GM18858 (cell line): ENCODE measurements around the gene ZNF423.
"Not testable (repeated sequence)": the region's sequence is repeated elsewhere in the genome, so short reads cannot be mapped to it uniquely, and the experiment has no call there.

Source experiments
- ATAC-seq: cut with Tn5 transposase; IDR thresholded peaks from one replicate; pipeline ENCODE4 v1.9.1; 2021; ENCODE audit not compliant: unreplicated experiment

The ZNF423 gene

GRCh38 chr16:49566432-49566831 lies 289.5 kb downstream of the ZNF423 start:
- ATAC-seq, result no peak

GRCh38 chr16:49564496-49565229 lies 291.2 kb downstream of the ZNF423 start:
- ATAC-seq, result no peak

DNA sequence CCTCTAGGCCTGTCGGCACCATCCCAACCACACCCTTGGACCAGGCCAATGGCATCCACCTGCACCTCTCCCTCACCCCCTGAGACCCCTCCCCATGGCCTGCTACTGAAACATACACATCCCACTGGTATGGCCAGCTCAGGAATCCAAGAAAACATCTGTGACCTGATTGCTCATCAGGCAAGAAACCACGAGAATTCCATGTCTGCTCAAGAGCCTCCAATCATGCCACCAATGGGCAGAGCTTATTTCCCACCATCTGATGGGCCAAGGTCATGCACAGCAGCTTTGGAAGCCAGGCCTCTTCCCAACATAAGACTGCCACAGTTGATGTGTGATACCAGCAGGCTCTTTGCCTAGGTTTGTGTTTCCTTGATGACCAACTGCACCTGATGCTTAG lies 292.2 kb downstream of the ZNF423 start:
- ATAC-seq, result no peak

- not testable (repeated sequence) for ATAC-seq
Measured at GRCh38 chr16:49562894-49563293, 293.0 kb downstream of the ZNF423 start.

- no peak for ATAC-seq
Measured at GRCh38 chr16:49562228-49562627, 293.7 kb downstream of the ZNF423 start.

- ATAC-seq, result no peak
Measured at GRCh38 chr16:49560004-49560830, 295.7 kb downstream of the ZNF423 start.

DNA sequence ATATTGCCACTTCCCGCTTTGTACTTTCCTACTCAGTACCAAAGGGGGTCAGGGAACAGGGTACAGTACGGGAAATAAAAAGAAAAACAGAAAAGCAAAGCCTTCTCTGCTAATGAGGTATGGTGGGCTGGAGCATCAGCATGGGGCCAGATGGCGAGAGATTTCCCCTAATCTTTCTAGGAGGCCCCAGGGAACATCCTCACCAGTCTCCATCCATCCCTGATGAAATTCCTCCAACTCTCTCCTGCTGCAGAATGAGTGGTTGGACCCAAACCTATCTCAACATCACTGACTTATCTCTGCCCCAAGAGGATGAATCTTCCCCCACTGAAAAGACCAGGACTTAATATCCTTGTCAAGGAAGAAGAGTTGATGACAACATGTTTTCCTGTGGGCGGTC lies 296.7 kb downstream of the ZNF423 start:
- ATAC-seq, result no peak

GRCh38 chr16:49558451-49558850 lies 297.5 kb downstream of the ZNF423 start:
- no peak for ATAC-seq

- no peak for ATAC-seq
Measured at GRCh38 chr16:49556606-49557446, 299.1 kb downstream of the ZNF423 start.

- ATAC-seq, result no peak
Measured at GRCh38 chr16:49556249-49556605, 299.7 kb downstream of the ZNF423 start.

GRCh38 chr16:49554681-49555080 lies 301.2 kb downstream of the ZNF423 start:
- ATAC-seq, result no peak

GRCh38 chr16:49552313-49552928 lies 303.5 kb downstream of the ZNF423 start:
- no peak for ATAC-seq

DNA sequence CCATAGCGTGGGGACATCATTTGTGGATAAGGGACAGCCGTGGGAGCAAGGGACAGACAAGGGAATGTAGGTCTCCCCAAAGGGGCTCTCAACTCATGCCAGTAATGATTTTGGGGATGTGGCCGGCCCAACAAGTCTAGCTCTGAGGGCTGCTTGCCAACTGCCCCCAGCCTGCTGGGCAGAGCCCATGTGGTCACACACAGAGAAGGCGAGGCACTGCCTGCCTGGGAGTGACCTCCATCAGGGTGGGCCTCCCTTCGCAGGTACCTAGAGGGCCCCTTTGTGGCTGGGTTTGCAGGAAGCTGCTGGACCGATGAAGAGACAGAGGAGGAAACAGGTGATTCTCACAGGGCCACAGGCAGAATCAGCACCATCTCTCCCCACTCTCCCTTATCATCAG lies 305.2 kb downstream of the ZNF423 start:
- ATAC-seq, result no peak

DNA sequence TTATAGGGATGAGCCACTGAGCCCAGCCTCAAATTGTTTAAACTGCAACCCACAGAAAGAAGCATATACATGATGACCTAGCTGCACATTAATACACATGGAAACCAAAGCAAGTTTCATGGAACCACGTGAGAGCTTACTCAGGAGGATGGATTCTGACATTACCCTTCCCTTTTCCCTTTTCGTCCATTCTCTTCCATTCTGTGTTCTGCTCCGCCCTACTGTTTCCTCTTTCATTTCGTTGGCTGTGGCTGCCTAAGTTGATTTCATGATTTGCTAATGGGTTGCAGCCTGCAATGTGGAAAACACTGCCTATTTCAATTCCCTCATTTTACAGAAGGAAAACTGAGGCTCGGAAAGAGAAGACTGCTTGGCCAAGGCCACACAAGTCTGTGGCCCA lies 305.8 kb downstream of the ZNF423 start:
- no peak for ATAC-seq

GRCh38 chr16:49548325-49548970 lies 307.5 kb downstream of the ZNF423 start:
- ATAC-seq, result no peak

GRCh38 chr16:49547448-49547847 lies 308.5 kb downstream of the ZNF423 start:
- no peak for ATAC-seq

DNA sequence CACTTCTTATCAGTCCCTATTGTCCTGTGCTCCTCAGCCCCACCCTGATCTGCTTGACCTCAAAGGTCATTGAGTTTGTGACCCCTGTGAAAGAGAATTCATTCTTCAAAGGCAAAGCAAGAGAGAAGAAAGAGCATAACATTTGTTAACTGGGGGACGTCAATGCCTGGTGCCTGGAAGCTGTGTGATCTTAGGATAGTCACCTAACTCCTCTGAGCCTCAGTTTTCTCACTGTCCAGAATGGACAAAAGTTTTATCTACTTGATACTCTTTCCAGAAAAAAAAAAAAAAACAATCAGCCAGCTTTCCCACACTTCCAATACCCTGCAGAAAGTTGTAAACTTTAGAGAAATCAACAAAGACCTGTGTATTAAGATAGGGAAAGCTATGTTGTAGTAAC lies 309.2 kb downstream of the ZNF423 start:
- no peak for ATAC-seq

- ATAC-seq, result no peak
Measured at GRCh38 chr16:49545741-49546448, 310.0 kb downstream of the ZNF423 start.

DNA sequence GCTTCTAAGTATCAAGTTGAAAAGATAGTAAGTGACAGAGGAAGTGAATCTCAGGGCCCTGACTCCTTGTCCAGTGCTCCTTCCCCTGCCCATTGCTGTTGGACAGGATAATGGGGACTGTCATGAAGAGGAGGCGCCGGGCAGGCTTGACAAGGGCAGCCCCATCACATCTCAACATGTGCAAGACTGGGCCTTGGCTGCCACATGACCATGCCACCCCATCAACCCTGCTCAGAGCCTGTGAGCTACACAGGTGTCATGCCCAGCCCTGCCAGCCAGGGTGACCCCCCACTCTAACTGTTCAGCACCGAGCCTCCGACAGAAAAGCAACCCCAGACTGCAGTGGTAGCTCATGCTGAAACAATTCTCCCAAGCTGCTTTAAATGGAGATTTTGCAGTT lies 310.7 kb downstream of the ZNF423 start:
- no peak for ATAC-seq

GRCh38 chr16:49544828-49545227 lies 311.1 kb downstream of the ZNF423 start:
- no peak for ATAC-seq
